HEK293T (cell line): ENCODE results near the gene CTIF.

ENCODE experiments used
- BHLHE40 ChIP-seq: fragments of 450-650 bp; IDR thresholded peaks from 2 replicates; pipeline ENCODE4 v1.6.1; 2016; ENCODE audit warnings: mild to moderate bottlenecking, moderate library complexity, borderline replicate concordance
- ELF4 ChIP-seq: fragments of 450-650 bp; IDR thresholded peaks from 2 replicates; pipeline ENCODE4 v1.6.1; 2017; ENCODE audit warnings: antibody characterized with exemption
- FOXA1 ChIP-seq: fragments of 450-650 bp; IDR thresholded peaks from 2 replicates; pipeline ENCODE4 v1.6.1; 2016; ENCODE audit warnings: mild to moderate bottlenecking
- SUZ12 ChIP-seq: fragments of 450-650 bp; IDR thresholded peaks from 2 replicates; pipeline ENCODE4 v1.6.1; 2016; ENCODE audit warnings: mild to moderate bottlenecking

- TF ChIP-seq BHLHE40 (no peak), FOXA1 (no peak), SUZ12 (no peak), ELF4 (no peak)
Observed at GRCh38 chr18:48619016-48619415, 80.2 kb downstream of the CTIF start.
